Activated CD4-positive, alpha-beta T cell treated with anti-CD3 and anti-CD28 coated beads for 48 hours (primary cell): ENCODE results near the gene CTDSPL.

Source experiments
- DNase-seq: peaks from one replicate; pipeline ENCODE4 v3.0.0-alpha.2; 2020

CTDSPL gene

GRCh38 chr3:37991109-37991508, 129.4 kb downstream of the CTDSPL start:
- no peak for DNase-seq

DNA sequence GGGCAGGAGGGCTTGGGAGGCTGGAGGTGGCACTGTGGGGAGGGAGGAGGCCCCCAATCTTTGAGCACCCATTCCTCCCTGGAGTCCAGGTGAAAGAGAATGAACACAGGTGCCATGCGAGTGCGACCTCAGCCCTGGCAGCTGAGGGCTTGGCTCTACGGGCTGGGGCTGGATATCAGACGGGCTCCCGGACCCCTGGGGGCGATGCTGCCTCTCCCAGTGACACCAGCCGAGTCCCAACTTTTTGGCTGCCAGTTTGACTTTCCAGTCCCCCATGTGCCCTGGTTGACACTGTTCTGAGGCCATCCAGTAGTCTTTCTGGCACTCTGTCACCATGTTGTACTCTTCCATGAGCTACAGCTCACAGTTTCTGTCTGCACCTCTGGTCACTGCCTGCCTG, 130.1 kb downstream of the CTDSPL start:
- DNase-seq, result no peak

DNA sequence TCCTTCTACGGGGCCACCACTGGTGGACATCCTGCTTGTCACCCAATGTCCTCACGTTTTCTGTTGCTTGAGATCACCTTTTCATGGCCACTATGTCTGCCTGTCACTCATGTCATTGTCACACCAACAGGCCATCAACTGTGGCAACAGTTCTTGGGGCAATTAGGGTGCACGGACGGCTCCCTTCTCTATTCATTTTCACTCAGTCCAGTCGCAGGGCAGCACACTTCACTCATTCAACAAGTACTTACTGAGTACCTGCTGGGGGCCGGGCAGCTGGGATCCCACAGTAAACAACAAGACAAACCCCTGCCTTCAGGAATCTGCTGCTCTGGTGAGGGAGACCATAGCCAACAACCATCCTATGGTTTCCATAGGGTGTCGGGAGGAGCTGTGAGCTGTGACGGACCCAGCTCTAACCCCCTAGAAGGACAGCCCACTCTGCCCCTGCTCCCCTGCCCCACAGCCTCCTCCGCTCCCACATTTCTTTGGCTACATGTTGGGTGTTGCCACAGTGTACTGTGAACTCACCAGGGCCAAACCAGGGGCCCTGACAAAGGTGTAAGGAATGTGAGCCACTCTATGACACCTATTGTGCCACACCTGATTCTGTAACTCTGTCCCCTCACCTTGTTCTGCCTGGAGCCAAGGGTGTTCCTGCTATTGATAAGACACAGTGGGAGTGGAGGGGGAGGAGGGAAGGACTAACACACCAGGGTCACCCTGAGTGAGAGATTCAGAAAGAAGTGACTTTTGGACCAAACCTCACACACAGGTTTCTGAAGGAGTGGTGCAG, 130.8 kb downstream of the CTDSPL start:
- DNase-seq, result no peak

GRCh38 chr3:37993067-37993455, 131.4 kb downstream of the CTDSPL start:
- no peak for DNase-seq

DNA sequence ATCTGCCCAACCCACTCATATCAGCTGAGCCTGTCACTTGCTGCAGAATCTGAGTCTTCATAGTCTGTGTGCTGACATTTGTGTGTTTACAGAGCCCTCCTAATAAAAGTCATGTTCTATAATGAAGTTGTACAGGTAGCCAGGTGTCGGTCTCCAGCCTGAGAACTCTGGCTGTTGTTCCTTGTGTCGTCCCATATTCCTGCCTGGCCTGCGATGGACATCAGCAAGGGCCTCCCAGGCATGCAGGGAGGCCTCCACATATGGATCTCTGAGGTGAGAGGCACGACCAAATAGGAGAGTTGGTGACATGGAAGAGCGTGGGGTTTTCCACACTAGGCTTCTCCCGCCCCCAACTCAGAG, 131.8 kb downstream of the CTDSPL start:
- DNase-seq, result no peak

DNA sequence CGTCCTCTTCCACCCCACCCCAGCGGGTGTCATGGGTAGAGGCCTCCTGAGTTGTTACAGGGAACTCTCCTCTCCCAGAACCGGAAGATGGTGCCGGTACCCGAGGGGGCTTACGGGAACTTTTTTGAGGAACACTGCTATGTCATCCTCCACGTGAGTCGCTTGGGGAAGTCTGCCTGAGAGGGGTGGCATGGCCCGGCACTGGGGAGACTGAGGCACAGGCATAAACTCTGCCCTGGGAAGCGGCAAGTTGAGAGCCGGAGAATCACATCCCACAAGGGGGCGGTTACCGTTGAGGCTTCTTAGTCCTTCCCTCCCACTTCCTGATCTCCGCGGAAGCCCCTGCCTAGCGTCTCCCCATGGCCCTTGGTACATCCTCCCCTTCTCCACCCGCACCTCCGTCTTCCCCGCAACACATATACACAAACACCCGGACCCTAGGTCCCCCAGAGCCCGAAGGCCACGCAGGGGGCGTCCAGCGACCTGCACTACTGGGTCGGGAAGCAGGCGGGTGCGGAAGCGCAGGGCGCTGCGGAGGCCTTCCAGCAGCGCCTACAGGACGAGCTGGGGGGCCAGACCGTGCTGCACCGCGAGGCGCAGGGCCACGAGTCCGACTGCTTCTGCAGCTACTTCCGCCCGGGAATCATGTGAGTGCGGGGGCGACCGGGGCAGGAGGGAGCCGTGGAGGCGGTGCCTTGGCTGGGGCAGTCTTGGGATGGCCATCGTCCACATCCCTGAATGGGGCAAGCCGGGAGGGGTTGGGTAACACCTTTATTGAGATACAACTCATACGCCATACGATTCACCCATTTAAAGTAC, 132.3 kb downstream of the CTDSPL start:
- DNase-seq, result peak; percentile 86

DNA sequence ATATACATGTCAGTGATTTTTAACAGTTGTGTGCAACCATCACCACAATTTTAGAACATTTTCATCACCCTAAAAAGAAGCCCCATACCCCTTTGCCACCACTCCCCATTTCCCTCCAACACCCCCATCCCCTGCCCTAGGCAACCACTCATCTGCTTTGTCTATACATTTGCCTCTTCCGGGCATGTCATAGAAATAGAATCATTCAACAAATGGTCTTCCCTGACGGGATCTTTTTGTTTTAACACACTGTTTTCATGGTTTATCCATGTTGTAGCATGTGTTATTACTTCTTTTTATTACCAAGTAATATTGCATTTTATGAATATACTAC, 132.9 kb downstream of the CTDSPL start:
- DNase-seq, result no peak

DNA sequence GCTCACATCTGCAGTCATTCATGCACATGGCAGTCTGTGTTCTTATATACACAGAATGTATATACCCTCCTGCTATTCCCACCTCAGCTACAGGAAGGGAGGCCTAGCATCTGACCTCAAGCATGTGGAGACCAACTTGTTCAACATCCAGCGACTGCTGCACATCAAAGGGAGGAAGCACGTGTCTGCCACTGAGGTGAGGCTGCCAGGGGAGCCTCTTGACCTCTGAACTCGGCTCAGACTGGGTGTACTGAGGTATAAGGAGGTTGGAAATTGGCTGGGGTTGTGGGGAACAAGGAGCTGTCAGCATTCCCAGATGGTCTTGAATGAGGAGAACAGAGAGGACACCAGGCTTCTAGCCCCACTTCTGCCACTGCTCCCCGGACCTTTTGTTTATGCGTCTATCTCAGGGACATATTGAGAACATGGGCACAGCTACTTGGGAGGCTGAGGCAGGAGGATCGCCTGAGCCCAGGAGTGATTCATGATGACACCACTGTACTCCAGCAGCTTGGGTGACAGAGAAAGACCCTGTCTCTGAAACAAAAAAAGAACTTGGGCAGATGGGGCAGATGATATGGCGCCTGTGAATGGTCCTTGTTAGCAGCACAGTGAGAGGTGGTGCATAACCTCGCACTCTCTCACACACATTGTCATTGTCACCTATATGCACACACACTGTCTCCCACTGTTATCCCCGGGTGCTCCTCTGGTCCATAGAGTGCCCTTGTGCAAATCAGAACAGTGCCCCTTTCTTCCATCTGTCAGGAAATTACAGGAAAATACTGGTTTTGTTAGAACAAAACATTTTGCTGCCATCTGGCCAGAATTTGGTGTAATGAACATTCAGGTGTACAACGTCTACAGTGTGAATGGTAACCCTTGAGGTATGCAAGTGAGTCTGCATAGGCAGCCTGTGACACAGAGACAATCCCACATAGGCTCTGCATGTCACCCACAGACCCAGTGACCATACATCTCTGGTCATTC, 134.3 kb downstream of the CTDSPL start:
- no peak for DNase-seq

DNA sequence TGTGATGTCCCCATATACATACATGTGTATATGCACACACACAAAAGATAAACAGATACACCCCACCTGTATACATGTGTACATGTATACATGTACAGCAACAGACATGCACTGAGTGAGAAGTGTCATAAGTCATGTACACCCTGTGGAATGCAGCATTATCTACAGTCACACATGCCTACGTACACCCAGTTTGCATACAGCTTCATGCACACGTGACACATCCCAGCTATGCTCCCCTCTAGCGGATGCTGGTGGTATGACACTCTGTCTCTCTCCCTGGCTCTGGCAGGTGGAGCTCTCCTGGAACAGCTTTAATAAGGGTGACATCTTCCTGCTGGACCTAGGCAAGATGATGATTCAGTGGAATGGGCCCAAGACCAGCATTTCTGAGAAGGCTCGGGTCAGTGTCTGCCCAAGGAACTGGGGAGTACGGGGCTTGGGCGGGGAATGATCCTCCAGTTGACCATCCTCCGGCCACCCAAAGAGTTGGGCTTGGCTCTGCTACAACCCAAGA, 135.2 kb downstream of the CTDSPL start:
- DNase-seq, result peak; percentile 92

GRCh38 chr3:37997342-37997741, 135.7 kb downstream of the CTDSPL start:
- no peak for DNase-seq

DNA sequence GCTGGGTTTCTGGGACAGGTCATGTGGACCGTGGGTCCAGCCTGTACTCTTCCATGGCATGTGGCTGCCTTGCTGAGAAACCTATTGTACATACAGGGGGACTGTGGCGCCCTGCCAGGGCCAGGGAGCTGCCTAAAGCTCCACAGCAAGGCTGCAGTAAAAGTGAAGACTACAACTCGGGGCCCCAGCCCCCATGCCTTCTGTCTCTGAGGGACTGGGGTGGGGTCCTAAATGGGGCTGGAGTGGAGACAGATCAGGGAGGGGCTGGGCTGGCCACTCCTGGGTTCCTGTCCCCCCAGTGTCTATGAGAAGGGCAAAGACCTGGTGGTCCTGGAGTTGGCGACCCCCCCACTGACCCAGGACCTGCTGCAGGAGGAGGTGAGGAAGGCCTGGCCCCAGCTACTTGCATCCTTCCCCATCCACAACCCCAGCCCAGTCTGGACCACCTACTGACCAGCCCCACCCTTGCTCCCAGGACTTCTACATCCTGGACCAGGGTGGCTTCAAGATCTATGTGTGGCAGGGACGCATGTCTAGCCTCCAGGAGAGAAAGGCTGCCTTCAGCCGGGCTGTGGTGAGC, 136.2 kb downstream of the CTDSPL start:
- no peak for DNase-seq

DNA sequence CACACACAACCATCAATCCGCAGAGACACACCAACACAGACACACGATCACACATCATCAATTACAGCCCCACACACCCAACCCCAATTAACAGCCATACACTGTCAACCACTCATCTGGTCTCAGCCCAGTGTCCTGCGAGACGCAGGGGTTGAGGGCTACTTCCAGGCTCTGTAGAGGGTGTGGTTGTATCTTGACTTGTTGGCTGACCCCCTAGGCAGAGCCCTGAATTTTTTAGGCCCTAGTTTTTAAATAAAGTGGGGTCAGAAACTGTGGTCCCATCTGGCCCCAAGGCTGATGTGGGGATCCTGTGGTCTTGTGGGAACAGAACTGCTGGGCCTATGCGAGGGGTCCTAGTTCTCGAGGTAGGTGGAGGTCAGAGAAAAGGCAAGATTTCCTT, 138.2 kb downstream of the CTDSPL start:
- no peak for DNase-seq

GRCh38 chr3:38000242-38000916, 138.7 kb downstream of the CTDSPL start:
- DNase-seq, result no peak

DNA sequence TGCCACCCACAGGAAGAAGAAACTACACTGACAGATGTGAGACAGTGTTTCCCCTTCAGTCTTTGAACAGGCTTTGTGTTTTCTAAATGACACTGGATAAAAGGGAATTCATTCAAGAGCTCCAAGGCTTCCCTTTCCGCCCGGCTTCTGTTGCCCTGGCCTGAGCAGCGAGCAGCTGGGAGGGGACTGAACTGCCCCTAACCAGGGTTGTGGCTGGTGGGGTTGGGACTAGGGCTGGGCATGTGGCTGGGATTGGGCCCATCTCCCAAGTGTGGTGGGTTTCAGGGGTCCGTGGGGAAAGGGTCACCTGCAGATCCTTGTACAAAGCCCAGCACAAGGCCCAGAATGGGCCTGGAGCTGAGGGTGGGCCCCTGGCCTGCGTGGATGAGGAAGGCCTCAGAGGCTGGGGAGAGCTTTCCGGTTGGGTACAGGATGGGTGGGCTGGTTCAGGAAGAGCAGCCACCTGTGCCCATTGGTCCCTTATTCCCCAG, 139.3 kb downstream of the CTDSPL start:
- DNase-seq, result no peak

DNA sequence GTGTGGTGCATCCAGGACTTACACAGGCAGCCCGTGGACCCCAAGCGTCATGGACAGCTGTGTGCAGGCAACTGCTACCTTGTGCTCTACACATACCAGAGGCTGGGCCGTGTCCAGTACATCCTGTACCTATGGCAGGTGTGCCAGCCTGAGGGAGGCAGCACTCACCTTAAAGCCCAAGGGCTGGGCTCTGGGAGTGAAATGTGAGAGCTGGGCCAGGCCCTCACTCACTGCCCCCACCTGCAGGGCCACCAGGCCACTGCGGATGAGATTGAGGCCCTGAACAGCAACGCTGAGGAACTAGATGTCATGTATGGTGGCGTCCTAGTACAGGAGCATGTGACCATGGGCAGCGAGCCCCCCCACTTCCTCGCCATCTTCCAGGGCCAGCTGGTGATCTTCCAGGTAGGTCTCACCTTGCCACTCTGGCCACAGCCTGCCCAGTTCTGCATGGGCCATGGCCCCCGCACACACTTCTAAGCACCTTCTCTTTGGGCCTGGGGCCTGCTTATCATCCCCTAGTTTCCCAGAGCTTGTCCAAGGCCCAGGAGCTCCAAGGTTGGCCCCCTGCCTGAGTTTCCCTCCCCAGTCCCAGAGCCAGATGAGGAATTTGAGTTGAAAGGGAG, 139.9 kb downstream of the CTDSPL start:
- no peak for DNase-seq

- DNase-seq, result no peak
These were observed 140.7 kb downstream of the CTDSPL start for GRCh38 chr3:38002291-38002876.

DNA sequence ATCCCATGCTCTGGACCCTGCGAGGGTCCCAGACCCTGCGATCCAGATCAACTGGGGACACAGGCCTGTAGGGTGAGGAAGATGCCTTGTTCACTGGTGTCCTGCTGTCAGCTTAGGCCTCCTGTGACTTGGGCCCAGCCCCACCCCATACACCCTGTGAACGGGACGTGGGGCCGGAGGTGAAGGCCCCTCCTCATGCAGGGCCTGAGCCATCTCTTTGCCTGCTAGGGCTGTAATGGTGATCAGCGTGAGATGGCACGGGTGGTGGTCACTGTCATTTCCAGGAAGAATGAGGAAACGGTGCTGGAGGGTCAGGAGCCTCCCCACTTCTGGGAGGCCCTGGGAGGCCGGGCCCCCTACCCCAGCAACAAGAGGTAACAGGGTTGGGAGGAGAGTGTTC, 141.3 kb downstream of the CTDSPL start:
- no peak for DNase-seq

DNA sequence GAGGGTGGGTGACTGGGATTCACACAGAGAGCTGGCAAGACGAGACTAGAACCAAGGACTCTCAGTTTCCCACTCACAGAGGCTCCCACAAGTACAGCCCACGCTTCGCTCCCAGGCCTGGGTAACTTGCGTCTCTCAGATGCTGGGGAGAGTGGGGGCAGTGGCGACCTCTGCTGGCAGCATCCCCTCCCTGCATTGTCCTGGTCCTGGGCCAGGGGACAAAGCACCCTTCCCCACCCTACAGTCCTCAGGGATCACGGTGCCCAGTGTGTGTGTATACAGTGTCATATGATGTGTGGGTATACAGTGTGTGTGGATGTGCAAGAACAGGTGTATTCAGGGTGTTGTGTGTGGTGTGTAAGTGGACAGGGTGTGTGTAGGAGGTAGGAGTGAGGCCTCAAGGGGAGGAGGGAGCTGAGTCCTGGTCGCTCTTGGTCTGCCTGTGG, 141.7 kb downstream of the CTDSPL start:
- DNase-seq, result peak; percentile 74

GRCh38 chr3:38003817-38004414, 142.2 kb downstream of the CTDSPL start:
- no peak for DNase-seq

- peak; percentile 59 for DNase-seq
These were observed 142.9 kb downstream of the CTDSPL start for GRCh38 chr3:38004415-38005075.
